GM12878 (cell line): ENCODE data around the gene SELENBP1. TPM values are rescaled to one million over a fixed set of nuclear protein-coding genes. Genes with fewer than 3 reads are reported as not detected.

ENCODE experiments used
- ATF7 ChIP-seq: fragments of 450-650 bp; IDR thresholded peaks from 2 replicates; pipeline ENCODE4 v1.6.1; 2016; ENCODE audit warnings: low read depth, mild to moderate bottlenecking
- CBX5 ChIP-seq: sonication (generic); IDR thresholded peaks from 2 replicates; pipeline ENCODE4 v1.6.1; 2016; ENCODE audit warnings: low read depth, moderate library complexity, mild to moderate bottlenecking, inconsistent platforms
- CHD4 ChIP-seq: fragments of 200-600 bp; sonication (generic); IDR thresholded peaks from 2 replicates; pipeline ENCODE4 v1.6.1; 2016; ENCODE audit warnings: mild to moderate bottlenecking
- E2F8 ChIP-seq: fragments of 450-650 bp; IDR thresholded peaks from 2 replicates; pipeline ENCODE4 v1.6.1; 2018; ENCODE audit warnings: mild to moderate bottlenecking, low read depth, moderate library complexity; ENCODE audit not compliant: partially characterized antibody
- E4F1 ChIP-seq: fragments of 450-650 bp; IDR thresholded peaks from 2 replicates; pipeline ENCODE4 v1.6.1; 2018; ENCODE audit warnings: borderline replicate concordance, mild to moderate bottlenecking; ENCODE audit not compliant: partially characterized antibody
- EED ChIP-seq: sonication (generic); IDR thresholded peaks from 2 replicates; pipeline ENCODE4 v1.6.1; 2016; ENCODE audit warnings: antibody characterized with exemption, low read depth
- GATAD2B ChIP-seq: fragments of 450-650 bp; conservative IDR thresholded peaks from 2 replicates; pipeline ENCODE4 v1.6.1; 2017; ENCODE audit warnings: low read depth, mild to moderate bottlenecking, moderate library complexity
- HDAC2 ChIP-seq: fragments of 200-600 bp; sonication (generic); IDR thresholded peaks from 2 replicates; pipeline ENCODE4 v1.6.1; 2017
- MTA2 ChIP-seq: fragments of 450-650 bp; IDR thresholded peaks from 2 replicates; pipeline ENCODE4 v1.6.1; 2016; ENCODE audit warnings: low read depth, mild to moderate bottlenecking, moderate library complexity
- PRDM15 ChIP-seq: fragments of 450-650 bp; formaldehyde crosslinking; IDR thresholded peaks from 2 replicates; pipeline ENCODE4 v1.4.0; 2020; ENCODE audit warnings: mild to moderate bottlenecking, moderate library complexity
- RAD51 ChIP-seq: fragments of 450-650 bp; IDR thresholded peaks from 2 replicates; pipeline ENCODE4 v1.6.1; 2016; ENCODE audit warnings: moderate library complexity, mild to moderate bottlenecking, inconsistent platforms
- RCOR1 ChIP-seq: conservative IDR thresholded peaks from 2 replicates; pipeline ENCODE4 v1.6.1; 2012; ENCODE audit warnings: low read depth, low read length, improper control_type of control experiment
- TCF12 ChIP-seq: IDR thresholded peaks from 2 replicates; pipeline ENCODE4 v1.6.1; 2011; ENCODE audit warnings: low read depth, mild to moderate bottlenecking, low read length
- USF2 ChIP-seq: IDR thresholded peaks from 2 replicates; pipeline ENCODE4 v1.6.1; 2011; ENCODE audit warnings: low read depth, low read length, improper control_type of control experiment, borderline replicate concordance
- ZBTB4 ChIP-seq: fragments of 450-650 bp; formaldehyde crosslinking; IDR thresholded peaks from 2 replicates; pipeline ENCODE4 v1.4.0; 2022; ENCODE audit warnings: mild to moderate bottlenecking, moderate library complexity
- polyA plus RNA-seq, 11 experiments: library from polyadenylated mRNA; depleted of rRNA in 4 of 11; unstranded in 6 of 11; stranded (reverse) in 5 of 11; fragments of >200 nt; fragmentation: Nextera tagmentation in 4 of 11; fragmentation: Illumina TruSeq in 1 of 11; extraction: Ambion mirVana in 4 of 11; extraction: Trizol in 1 of 11; gene quantifications; 1 replicate in 1 of 11; 2 replicates in 10 of 11; pipeline versions ENCODE4 v1.2.1 to v1.2.3, GENCODE V29; 2011 to 2016; ENCODE audit warnings: inconsistent platforms in 2 of 11, missing spikeins in 2 of 11, low read depth in 1 of 11
- total RNA-seq, 4 experiments: library from RNA; depleted of rRNA in 3 of 4; stranded (reverse); fragments of >200 nt in 3 of 4; fragmentation: Illumina TruSeq in 1 of 4; extraction: Trizol in 1 of 4; gene quantifications; 2 replicates each; pipeline versions ENCODE4 v1.2.1 to v1.2.3, GENCODE V29; 2013 to 2021

The SELENBP1 gene
- total and polyA plus RNA-seq, 10 of the 15 experiments (the other 5 are each of a cell fraction or from before 2014, with no cell fraction given), result 0.41 TPM; not detected in 9

GRCh38 chr1:151340870-151341754 is 31.4 kb downstream of the SELENBP1 start (continued):
- no peak for TF ChIP-seq E2F8
- TF ChIP-seq RCOR1, result no peak
- peak; percentile 67; the same call in 1 of the 2 replicates for TF ChIP-seq RAD51
- no peak for TF ChIP-seq ZBTB4
- TF ChIP-seq ATF7, result peak; percentile 57; the same call in 1 of the 2 replicates
- TF ChIP-seq MTA2, result no peak
- no peak for TF ChIP-seq CHD4
- TF ChIP-seq USF2, result peak; percentile 56; the same call in 1 of the 2 replicates
- no peak for TF ChIP-seq E4F1
- no peak for TF ChIP-seq TCF12
- TF ChIP-seq CBX5, result no peak
- no peak for TF ChIP-seq EED
- TF ChIP-seq HDAC2, result no peak
- TF ChIP-seq GATAD2B, result no peak
- no peak for TF ChIP-seq PRDM15
